IMR-90 (cell line): ENCODE data around the gene OAS3. TPM values are rescaled to one million over a fixed set of nuclear protein-coding genes. Genes with fewer than 3 reads are reported as not detected.

Experiments
- ATAC-seq: fragments of 200-7000 bp; cut with Tn5 transposase; 2 replicates; pipeline ENCODE4 v1.9.1; 2020; ENCODE audit warnings: low read depth, mild to moderate bottlenecking, moderate library complexity
- BruUV-seq: library from RNA; stranded (reverse); fragments of 400-500 nt; replicated peaks from 2 replicates; lab custom pipeline; 2021; lab: Mats Ljungman, UMichigan
- CTCF ChIA-PET: fragments of 300-600 bp; formaldehyde crosslinking; extraction: SDS; loops from one replicate; lab custom pipeline; 2021; ENCODE audit warnings: antibody characterized with exemption; lab: Yijun Ruan, JAX
- POLR2A ChIA-PET: fragments of 300-600 bp; sonication (Branson Sonifier 250); formaldehyde crosslinking; loops from one replicate; lab custom pipeline; 2022; ENCODE audit warnings: antibody characterized with exemption; ENCODE audit not compliant: unreplicated experiment; lab: Charles Lee
- DNase-seq: peaks from one replicate; pipeline ENCODE4 v3.0.0; 2013
- H2AFZ ChIP-seq: replicated peaks from 2 replicates; pipeline ENCODE3; 2013; ENCODE audit warnings: low read length, mild to moderate bottlenecking; ENCODE audit not compliant: poor library complexity
- H2AK5ac ChIP-seq: 2 replicates; pipeline ENCODE4 v1.6.1; 2013; ENCODE audit warnings: low read depth, low read length, inconsistent platforms
- H2AK9ac ChIP-seq: replicated peaks from 2 replicates; pipeline ENCODE3; 2013; ENCODE audit warnings: mild to moderate bottlenecking, low read depth, low read length, moderate library complexity; ENCODE audit not compliant: poor library complexity
- H2BK120ac ChIP-seq: 2 replicates; pipeline ENCODE4 v1.6.1; 2013; ENCODE audit warnings: low read depth, low read length, inconsistent platforms
- H2BK15ac ChIP-seq: 3 replicates; pipeline ENCODE4 v1.6.1; 2013; ENCODE audit warnings: low read depth, low read length, inconsistent platforms
- H2BK20ac ChIP-seq: 2 replicates; pipeline ENCODE4 v1.6.1; 2013; ENCODE audit warnings: low read depth, mild to moderate bottlenecking, inconsistent platforms, low read length, moderate library complexity
- H2BK5ac ChIP-seq: 2 replicates; pipeline ENCODE4 v1.6.1; 2013; ENCODE audit warnings: mild to moderate bottlenecking, low read depth, low read length, inconsistent platforms; ENCODE audit not compliant: poor library complexity, severe bottlenecking
- H3K14ac ChIP-seq: replicated peaks from 2 replicates; pipeline ENCODE4 v1.6.1; 2013; ENCODE audit warnings: low read depth, low read length, inconsistent platforms
- H3K18ac ChIP-seq: 2 replicates; pipeline ENCODE4 v1.6.1; 2013; ENCODE audit warnings: low read depth, low read length, control low read depth
- H3K23ac ChIP-seq: 2 replicates; pipeline ENCODE4 v1.6.1; 2013; ENCODE audit warnings: low read depth, low read length, inconsistent platforms
- H3K27ac ChIP-seq: 2 replicates; pipeline ENCODE4 v1.5.1; 2013; ENCODE audit warnings: mild to moderate bottlenecking, control low read depth, low read length; ENCODE audit not compliant: insufficient read depth
- H3K27me3 ChIP-seq: 2 replicates; pipeline ENCODE4 v1.6.1; 2013; ENCODE audit warnings: low read length; ENCODE audit not compliant: control insufficient read depth, insufficient read depth
- H3K36me3 ChIP-seq: 2 replicates; pipeline ENCODE4 v1.6.1; 2013; ENCODE audit warnings: low read length, mixed read lengths; ENCODE audit not compliant: control insufficient read depth, insufficient read depth
- H3K4ac ChIP-seq: 2 replicates; pipeline ENCODE4 v1.6.1; 2013; ENCODE audit warnings: low read depth, low read length, inconsistent platforms
- H3K4me1 ChIP-seq: 2 replicates; pipeline ENCODE4 v1.6.1; 2013; ENCODE audit warnings: low read length, mixed read lengths; ENCODE audit not compliant: control insufficient read depth, insufficient read depth
- H3K4me2 ChIP-seq: 2 replicates; pipeline ENCODE4 v1.6.1; 2013; ENCODE audit warnings: low read depth, mild to moderate bottlenecking, control low read depth, low read length, moderate library complexity
- H3K4me3 ChIP-seq: 2 replicates; pipeline ENCODE4 v1.5.1; 2013; ENCODE audit warnings: low read depth, mild to moderate bottlenecking, control low read depth, low read length, moderate library complexity; ENCODE audit not compliant: insufficient read depth
- H3K56ac ChIP-seq: 2 replicates; pipeline ENCODE4 v1.6.1; 2013; ENCODE audit warnings: low read length, inconsistent platforms; ENCODE audit not compliant: insufficient read depth; ENCODE audit errors: extremely low read depth
- H3K79me1 ChIP-seq, 2 experiments: 2 replicates each; pipeline ENCODE4 v1.6.1; 2013; ENCODE audit warnings: low read length in 2 of 2, inconsistent platforms in 1 of 2, low read depth in 1 of 2
- H3K9ac ChIP-seq: 2 replicates; pipeline ENCODE4 v1.6.1; 2013; ENCODE audit warnings: low read depth, low read length, control low read depth
- H3K9me1 ChIP-seq: 2 replicates; pipeline ENCODE4 v1.6.1; 2013; ENCODE audit warnings: low read length, inconsistent platforms; ENCODE audit not compliant: insufficient read depth
- H3K9me3 ChIP-seq: 2 replicates; pipeline ENCODE4 v1.6.1; 2013; ENCODE audit warnings: low read length; ENCODE audit not compliant: control insufficient read depth, insufficient read depth
- H4K20me1 ChIP-seq: 2 replicates; pipeline ENCODE4 v1.6.1; 2013; ENCODE audit warnings: low read length, inconsistent platforms; ENCODE audit not compliant: insufficient read depth
- H4K5ac ChIP-seq: 2 replicates; pipeline ENCODE4 v1.6.1; 2013; ENCODE audit warnings: mild to moderate bottlenecking, low read depth, low read length, control low read depth
- H4K8ac ChIP-seq, 2 experiments: 2 replicates each; pipeline ENCODE4 v1.6.1; 2013; ENCODE audit warnings: low read depth in 2 of 2, low read length in 2 of 2, control low read depth in 1 of 2, inconsistent platforms in 1 of 2
- H4K91ac ChIP-seq: 2 replicates; pipeline ENCODE4 v1.6.1; 2013; ENCODE audit warnings: low read depth, low read length, inconsistent platforms; ENCODE audit not compliant: insufficient read depth
- BHLHE40 ChIP-seq: fragments of 150-350 bp; IDR thresholded peaks from 2 replicates; pipeline ENCODE4 v1.6.1; 2016; ENCODE audit warnings: mild to moderate bottlenecking, low read depth, low read length
- CEBPB ChIP-seq: IDR thresholded peaks from 2 replicates; pipeline ENCODE4 v1.6.1; 2012; ENCODE audit warnings: low read depth, low read length, improper control_type of control experiment
- CHD1 ChIP-seq: IDR thresholded peaks from 2 replicates; pipeline ENCODE4 v1.6.1; 2012; ENCODE audit warnings: low read depth, low read length, improper control_type of control experiment
- CTCF ChIP-seq: conservative IDR thresholded peaks from 2 replicates; pipeline ENCODE4 v1.5.1; 2012; ENCODE audit warnings: mild to moderate bottlenecking, low read depth, low read length, improper control_type of control experiment
- ELK1 ChIP-seq: fragments of 150-350 bp; IDR thresholded peaks from 2 replicates; pipeline ENCODE4 v1.6.1; 2016; ENCODE audit warnings: low read depth, mild to moderate bottlenecking, low read length, moderate library complexity, borderline replicate concordance
- FOS ChIP-seq: fragments of 150-350 bp; IDR thresholded peaks from 2 replicates; pipeline ENCODE4 v1.6.1; 2016; ENCODE audit warnings: low read depth, low read length
- MAFK ChIP-seq: IDR thresholded peaks from 2 replicates; pipeline ENCODE4 v1.6.1; 2012; ENCODE audit warnings: low read depth, low read length, improper control_type of control experiment
- MAZ ChIP-seq: IDR thresholded peaks from 2 replicates; pipeline ENCODE4 v1.6.1; 2012; ENCODE audit warnings: low read depth, mild to moderate bottlenecking, low read length, improper control_type of control experiment, moderate library complexity, borderline replicate concordance
- MXI1 ChIP-seq: IDR thresholded peaks from 2 replicates; pipeline ENCODE4 v1.6.1; 2012; ENCODE audit warnings: low read depth, mild to moderate bottlenecking, low read length, moderate library complexity, borderline replicate concordance
- NFE2L2 ChIP-seq: fragments of 150-350 bp; IDR thresholded peaks from 2 replicates; pipeline ENCODE4 v1.6.1; 2016; ENCODE audit warnings: low read depth, mild to moderate bottlenecking, low read length
- POLR2A ChIP-seq: IDR thresholded peaks from 2 replicates; pipeline ENCODE4 v1.6.1; 2012; ENCODE audit warnings: mild to moderate bottlenecking, low read depth, low read length
- RAD21 ChIP-seq: IDR thresholded peaks from 2 replicates; pipeline ENCODE4 v1.6.1; 2012; ENCODE audit warnings: low read length, improper control_type of control experiment
- RCOR1 ChIP-seq: IDR thresholded peaks from 2 replicates; pipeline ENCODE4 v1.6.1; 2012; ENCODE audit warnings: mild to moderate bottlenecking, low read length, improper control_type of control experiment; ENCODE audit not compliant: insufficient replicate concordance
- RFX5 ChIP-seq: IDR thresholded peaks from 2 replicates; pipeline ENCODE4 v1.8.0; 2012; ENCODE audit warnings: low read depth, mild to moderate bottlenecking, low read length, moderate library complexity
- SMC3 ChIP-seq: fragments of 150-350 bp; IDR thresholded peaks from 2 replicates; pipeline ENCODE4 v1.6.1; 2016; ENCODE audit warnings: low read depth, mild to moderate bottlenecking, antibody characterized with exemption, low read length, moderate library complexity
- USF2 ChIP-seq: fragments of 150-350 bp; IDR thresholded peaks from 2 replicates; pipeline ENCODE4 v1.6.1; 2017; ENCODE audit warnings: mild to moderate bottlenecking, antibody characterized with exemption, low read length, low read depth
- WGBS, 2 experiments: methylation state at CpG; one replicate each; pipeline versions ENCODE4 v1.1.5 to v1.1.7; 2013; ENCODE audit warnings: missing lambda C conversion rate in 2 of 2; ENCODE audit not compliant: insufficient read length in 1 of 2; ENCODE audit errors: extremely low coverage in 2 of 2; 5-methylcytosine and 5-hydroxymethylcytosine counted together
- dilution Hi-C: fragments of 300-500 bp; cut with HindIII; formaldehyde crosslinking; loops from one replicate; pipeline ENCODE4 v1.14.3; 2018; ENCODE audit warnings: low sequenced_read_pairs; ENCODE audit not compliant: unreplicated experiment
- in situ Hi-C: fragments of 300-500 bp; cut with MboI; formaldehyde crosslinking; loops from 3 replicates; pipeline ENCODE4 v1.14.3; 2019; ENCODE audit warnings: low sequenced_read_pairs, inconsistent platforms, mixed read lengths
- intact Hi-C: fragments of 100-400 bp; cut with micrococcal nuclease; formaldehyde crosslinking; loops from 2 replicates; pipeline ENCODE4 v1.10.0; 2022
- polyA plus RNA-seq, 3 experiments: library from polyadenylated mRNA; depleted of rRNA; stranded (reverse); fragments of >200 nt; gene quantifications; 2 replicates each; pipeline ENCODE4 v1.2.3, GENCODE V29; 2012; ENCODE audit warnings: low replicate concordance in 1 of 3
- total RNA-seq: library from RNA; depleted of rRNA; stranded (reverse); fragments of >200 nt; gene quantifications from 2 replicates; pipeline ENCODE4 v1.2.3, GENCODE V29; 2012

OAS3 gene
- total and polyA plus RNA-seq, 2 of the 4 experiments (the other 2 are of a cell fraction): 4.1 to 7.8 TPM

- peak overlapping the region; percentile 48 for H2AFZ ChIP-seq
- H3K56ac ChIP-seq: no peak overlapping the region
- H2BK20ac ChIP-seq: no peak overlapping the region
- H3K4me1 ChIP-seq: peaks cover 2% of the 10 kb centered on the region
- no peak for TF ChIP-seq CEBPB
- no peak for TF ChIP-seq RCOR1
- TF ChIP-seq CTCF: no peak
- no peak for TF ChIP-seq MAZ
- TF ChIP-seq CHD1: no peak
- TF ChIP-seq MXI1: no peak
- no peak for TF ChIP-seq RFX5
- TF ChIP-seq ELK1: no peak
- TF ChIP-seq FOS: no peak
- TF ChIP-seq RAD21: no peak
- TF ChIP-seq POLR2A: no peak
- no peak for TF ChIP-seq SMC3
- no peak for TF ChIP-seq BHLHE40
- TF ChIP-seq USF2: no peak
- no peak for TF ChIP-seq NFE2L2
- TF ChIP-seq MAFK: no peak
- no peak overlapping the region for H3K4me3 ChIP-seq
- intact Hi-C loops (no loop called here), in situ Hi-C loops (no loop called here), dilution Hi-C loops (no loop called here)
- no peaks in the 10 kb centered on the region for H3K36me3 ChIP-seq
- no CpG with 5 or more reads among the region's 2 CpGs for WGBS, 2 experiments
- H2AK9ac ChIP-seq: no peak overlapping the region
- no peak overlapping the region for H2BK120ac ChIP-seq
- H4K5ac ChIP-seq: no peak overlapping the region
- no peak for ATAC-seq
- no peaks in the 10 kb centered on the region for H4K20me1 ChIP-seq
- no peak overlapping the region for H4K91ac ChIP-seq
- no TSS peak for BruUV-seq
- ChIA-PET POLR2A (no interaction called here), CTCF (no interaction called here)
- H3K23ac ChIP-seq: no peak overlapping the region
- no peak for DNase-seq
- no peak overlapping the region for H3K4ac ChIP-seq
- no peaks in the 10 kb centered on the region for H3K9me1 ChIP-seq
- no peak overlapping the region for H3K27ac ChIP-seq
- H4K8ac ChIP-seq: no peak overlapping the region
- no peak overlapping the region for H2BK5ac ChIP-seq
- H3K79me1 ChIP-seq: peaks cover 0 to 7% of the 10 kb centered on the region in 2 experiments; a peak in 1 of 4 replicates
- no peaks in the 10 kb centered on the region for H3K27me3 ChIP-seq
- H3K14ac ChIP-seq: no peak overlapping the region
- no peak overlapping the region for H3K18ac ChIP-seq
- no peak overlapping the region for H2BK15ac ChIP-seq
- no peak overlapping the region for H2AK5ac ChIP-seq
- no peak overlapping the region for H3K4me2 ChIP-seq
- H3K9ac ChIP-seq: no peak overlapping the region
- H3K9me3 ChIP-seq: no peaks in the 10 kb centered on the region
Measured at GRCh38 chr12:112936927-112937326, 1.3 kb upstream of the OAS3 start.
